HEK293T (cell line): ENCODE measurements around the gene MPV17.

Experiments used
- BHLHE40 ChIP-seq: fragments of 450-650 bp; IDR thresholded peaks from 2 replicates; pipeline ENCODE4 v1.6.1; 2016; ENCODE audit warnings: mild to moderate bottlenecking, moderate library complexity, borderline replicate concordance
- FOXM1 ChIP-seq: fragments of 450-650 bp; IDR thresholded peaks from 2 replicates; pipeline ENCODE4 v1.6.1; 2017; ENCODE audit warnings: mild to moderate bottlenecking, borderline replicate concordance
- SUZ12 ChIP-seq: fragments of 450-650 bp; IDR thresholded peaks from 2 replicates; pipeline ENCODE4 v1.6.1; 2016; ENCODE audit warnings: mild to moderate bottlenecking
- ZNF384 ChIP-seq: fragments of 450-650 bp; IDR thresholded peaks from 2 replicates; pipeline ENCODE4 v1.6.1; 2016

DNA sequence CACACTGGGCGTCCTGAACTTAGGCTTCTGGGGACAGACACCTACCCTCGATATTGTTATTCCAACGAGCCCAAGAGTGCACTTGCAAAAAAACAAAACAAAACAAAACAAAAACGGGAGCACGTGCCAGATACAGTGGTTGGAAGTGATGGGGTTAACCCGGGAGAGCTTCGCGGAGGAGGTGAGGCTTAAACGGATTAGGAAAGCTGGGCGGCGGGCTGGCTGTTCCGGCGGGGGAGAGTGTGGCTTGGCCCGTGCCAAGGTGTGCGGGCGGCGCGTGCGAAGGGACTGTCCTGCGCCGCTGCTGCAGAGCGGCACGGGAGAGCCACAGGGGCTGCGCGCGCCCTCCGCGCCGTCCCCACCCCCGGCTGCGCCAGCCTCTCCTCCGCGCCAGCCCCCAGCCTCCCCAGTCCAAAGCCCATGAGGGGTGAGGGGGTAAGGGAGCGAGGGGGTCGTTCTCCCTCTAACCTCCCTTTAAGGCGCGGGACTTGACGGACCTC lies 58.6 kb downstream of the MPV17 start:
- TF ChIP-seq SUZ12 (no peak), ZNF384 (no peak), BHLHE40 (no peak), FOXM1 (no peak)
